Natural killer cell (primary cell): ENCODE measurements around the gene ART4. TPM values are rescaled to one million over a fixed set of nuclear protein-coding genes. Genes with fewer than 3 reads are reported as not detected.

Source experiments
- ATAC-seq, 3 donors: fragments of 150-1000 bp in 2 of 3; fragments of 200-7000 bp in 1 of 3; cut with Tn5 transposase; 1 replicate in 1 of 3; 2 replicates in 2 of 3; pipeline ENCODE4 v1.10.0; 2021; ENCODE audit warnings: mild to moderate bottlenecking in 2 of 3, moderate library complexity in 2 of 3
- DNase-seq, 2 donors: peaks; one replicate each; pipeline versions ENCODE4 v3.0.0 to v3.0.0-alpha.2; 2013 to 2021; ENCODE audit warnings: mixed read lengths in 1 of 2
- H3K27ac ChIP-seq: one replicate; pipeline ENCODE4 v1.5.1; 2013; ENCODE audit warnings: mild to moderate bottlenecking, low read length
- H3K27me3 ChIP-seq: one replicate; pipeline ENCODE4 v1.6.1; 2013; ENCODE audit warnings: low read length; ENCODE audit not compliant: control insufficient read depth, insufficient read depth
- H3K36me3 ChIP-seq: one replicate; pipeline ENCODE4 v1.6.1; 2013; ENCODE audit warnings: low read length; ENCODE audit not compliant: control insufficient read depth, insufficient read depth
- H3K4me1 ChIP-seq: one replicate; pipeline ENCODE4 v1.6.1; 2013; ENCODE audit warnings: low read length; ENCODE audit not compliant: control insufficient read depth, insufficient read depth
- H3K4me3 ChIP-seq: one replicate; pipeline ENCODE4 v1.5.1; 2013; ENCODE audit warnings: low read length
- H3K9me3 ChIP-seq: one replicate; pipeline ENCODE4 v1.6.1; 2013; ENCODE audit warnings: low read length; ENCODE audit not compliant: control insufficient read depth, insufficient read depth
- H3K27ac Mint-ChIP-seq, 2 donors: one replicate each; pipeline ENCODE4 v1.8.0; 2022; ENCODE audit warnings: mild to moderate bottlenecking in 2 of 2, mixed read lengths in 2 of 2, moderate library complexity in 1 of 2
- H3K27me3 Mint-ChIP-seq, 2 donors: one replicate each; pipeline ENCODE4 v1.8.0; 2022; ENCODE audit warnings: low read depth in 2 of 2, mixed read lengths in 2 of 2
- H3K36me3 Mint-ChIP-seq: one replicate; pipeline ENCODE4 v1.8.0; 2022; ENCODE audit warnings: mixed read lengths
- H3K4me1 Mint-ChIP-seq, 2 donors: one replicate each; pipeline ENCODE4 v1.8.0; 2022; ENCODE audit warnings: mixed read lengths in 2 of 2
- H3K4me3 Mint-ChIP-seq: one replicate; pipeline ENCODE4 v1.8.0; 2022; ENCODE audit warnings: mild to moderate bottlenecking, moderate library complexity, mixed read lengths
- H3K9me3 Mint-ChIP-seq, 2 donors: one replicate each; pipeline ENCODE4 v1.8.0; 2022; ENCODE audit warnings: mixed read lengths in 2 of 2
- WGBS: methylation state at CpG from one replicate; pipeline ENCODE4 v1.1.7; 2013; ENCODE audit warnings: missing lambda C conversion rate; ENCODE audit not compliant: insufficient coverage; 5-methylcytosine and 5-hydroxymethylcytosine counted together
- intact Hi-C: fragments of 100-400 bp; cut with micrococcal nuclease; formaldehyde crosslinking; loops from one replicate; pipeline ENCODE4 v1.14.2; 2022
- total RNA-seq, 4 donors: library from RNA; stranded (reverse); fragments of 120-200 nt in 1 of 4; gene quantifications; one replicate each; pipeline versions ENCODE4 v1.2.3 to v1.2.4, GENCODE V29; 2013 to 2022
- TF ChIP-seq, protein P1 (sequence below): fragments of 200-600 bp; IDR thresholded peaks from one replicate; pipeline ENCODE4 v1.8.0; 2022; ENCODE audit warnings: antibody characterized with exemption

ART4 gene
- total RNA-seq, 3 donors from 2014 or later (not counting 1 experiment from before 2014, with no cell fraction given) = not detected

- Histone ChIP-seq H3K36me3 (peaks cover 23% of the 10 kb centered on the region), H3K27me3 (no peaks in the 10 kb centered on the region), H3K27ac (peak overlapping the region; percentile 98), H3K4me1 (peaks cover 10% of the 10 kb centered on the region), H3K9me3 (no peaks in the 10 kb centered on the region), H3K4me3 (peak overlapping the region; percentile 92)
- Mint-ChIP-seq H3K36me3 (peaks cover 16% of the 10 kb centered on the region), H3K4me3 (no peak overlapping the region), H3K27me3 (no peaks in the 10 kb centered on the region), H3K27ac (no peak overlapping the region), H3K9me3 (no peaks in the 10 kb centered on the region), H3K4me1 (peaks cover 0 to 15% of the 10 kb centered on the region in 2 donors)
- WGBS = 1% methylated on average over 7 of the region's 7 CpGs
- intact Hi-C loops = loop anchor here (1.0 to 10.0 kb wide), 5 partner anchors 28 to 1080 kb away; partner anchors contain the start of genes ARHGDIB and STRAP
- ATAC-seq = no peak
- TF ChIP-seq, protein P1, sequence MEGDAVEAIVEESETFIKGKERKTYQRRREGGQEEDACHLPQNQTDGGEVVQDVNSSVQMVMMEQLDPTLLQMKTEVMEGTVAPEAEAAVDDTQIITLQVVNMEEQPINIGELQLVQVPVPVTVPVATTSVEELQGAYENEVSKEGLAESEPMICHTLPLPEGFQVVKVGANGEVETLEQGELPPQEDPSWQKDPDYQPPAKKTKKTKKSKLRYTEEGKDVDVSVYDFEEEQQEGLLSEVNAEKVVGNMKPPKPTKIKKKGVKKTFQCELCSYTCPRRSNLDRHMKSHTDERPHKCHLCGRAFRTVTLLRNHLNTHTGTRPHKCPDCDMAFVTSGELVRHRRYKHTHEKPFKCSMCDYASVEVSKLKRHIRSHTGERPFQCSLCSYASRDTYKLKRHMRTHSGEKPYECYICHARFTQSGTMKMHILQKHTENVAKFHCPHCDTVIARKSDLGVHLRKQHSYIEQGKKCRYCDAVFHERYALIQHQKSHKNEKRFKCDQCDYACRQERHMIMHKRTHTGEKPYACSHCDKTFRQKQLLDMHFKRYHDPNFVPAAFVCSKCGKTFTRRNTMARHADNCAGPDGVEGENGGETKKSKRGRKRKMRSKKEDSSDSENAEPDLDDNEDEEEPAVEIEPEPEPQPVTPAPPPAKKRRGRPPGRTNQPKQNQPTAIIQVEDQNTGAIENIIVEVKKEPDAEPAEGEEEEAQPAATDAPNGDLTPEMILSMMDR = no peak
- no peak for DNase-seq
These were observed 40.7 kb downstream of the ART4 start for GRCh38 chr12:14802721-14803010.

DNA sequence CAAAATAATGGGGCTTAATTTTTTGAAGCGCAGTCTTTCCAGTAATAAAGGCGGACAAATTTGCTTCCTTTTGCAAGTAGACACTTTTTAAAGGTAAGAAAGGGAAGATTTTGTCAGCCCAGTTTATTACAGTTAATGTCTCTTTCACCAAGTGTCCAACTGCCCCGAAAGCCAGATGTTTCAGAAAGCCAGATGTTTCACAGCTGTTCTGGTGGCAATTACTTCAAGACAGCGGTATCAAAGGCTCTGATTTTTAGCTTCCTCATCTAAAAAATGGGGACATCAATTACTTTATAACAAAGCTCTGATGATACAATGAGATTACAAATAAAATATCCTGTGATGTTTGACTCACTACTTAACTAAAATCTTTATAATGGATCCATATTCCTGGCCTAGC, 41.1 kb downstream of the ART4 start:
- intact Hi-C loops = loop anchor here (5.0 to 10.0 kb wide), 2 partner anchors 77 to 1080 kb away; partner anchors contain the start of gene STRAP
- DNase-seq (peak in 1 of 2 donors; percentile 11), ATAC-seq (no peak)
- TF ChIP-seq, protein P1 = no peak
- peak overlapping the region; percentile 92 for H3K4me3 ChIP-seq
- Mint-ChIP-seq H3K4me1 (peaks cover 0 to 15% of the 10 kb centered on the region in 2 donors), H3K27me3 (no peaks in the 10 kb centered on the region), H3K27ac (no peak overlapping the region), H3K36me3 (peaks cover 20% of the 10 kb centered on the region), H3K9me3 (no peaks in the 10 kb centered on the region), H3K4me3 (no peak overlapping the region)
- peak overlapping the region; percentile 98 for H3K27ac ChIP-seq
- no peaks in the 10 kb centered on the region for H3K27me3 ChIP-seq
- WGBS = 73% methylated on average over 3 of the region's 4 CpGs
- H3K36me3 ChIP-seq = peaks cover 28% of the 10 kb centered on the region
- H3K4me1 ChIP-seq = peaks cover 10% of the 10 kb centered on the region
- no peaks in the 10 kb centered on the region for H3K9me3 ChIP-seq

GRCh38 chr12:14795028-14795448, 48.3 kb downstream of the ART4 start:
- Histone ChIP-seq H3K4me3 (no peak overlapping the region), H3K27ac (no peak overlapping the region), H3K36me3 (peaks cover 89% of the 10 kb centered on the region), H3K27me3 (no peaks in the 10 kb centered on the region), H3K4me1 (no peaks in the 10 kb centered on the region), H3K9me3 (no peaks in the 10 kb centered on the region)
- DNase-seq (no peak), ATAC-seq (no peak)
- H3K4me3 Mint-ChIP-seq = no peak overlapping the region
- H3K36me3 Mint-ChIP-seq = peaks cover 69% of the 10 kb centered on the region
- peaks cover 0 to 4% of the 10 kb centered on the region in 2 donors for H3K4me1 Mint-ChIP-seq
- TF ChIP-seq, protein P1 = no peak
- no peaks in the 10 kb centered on the region for H3K27me3 Mint-ChIP-seq
- 100% methylated on average over 2 of the region's 4 CpGs for WGBS
- intact Hi-C loops = no loop called here
- H3K27ac Mint-ChIP-seq = peak overlapping the region in 1 of 2 donors; percentile 38
- no peaks in the 10 kb centered on the region for H3K9me3 Mint-ChIP-seq

DNA sequence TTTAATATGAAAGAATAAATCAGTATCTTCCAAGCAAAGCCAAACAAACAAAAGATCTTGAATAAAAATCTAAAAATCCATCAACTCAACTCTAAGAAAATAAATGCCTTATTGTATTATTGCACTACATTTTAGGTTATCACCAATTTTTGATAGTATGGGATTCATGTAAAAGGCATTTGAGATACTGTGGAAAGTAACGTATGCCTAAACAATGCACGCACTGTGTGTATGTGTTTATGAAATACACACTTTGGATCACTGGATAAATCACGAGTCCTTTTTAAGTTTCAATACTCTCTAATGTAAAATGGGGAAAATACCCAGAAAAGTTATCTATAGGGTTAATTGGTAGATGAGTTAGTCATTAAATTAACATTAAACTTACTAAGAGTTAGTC, 57.8 kb downstream of the ART4 start:
- peaks cover 2 to 4% of the 10 kb centered on the region in 2 donors for H3K4me1 Mint-ChIP-seq
- no peaks in the 10 kb centered on the region for H3K9me3 Mint-ChIP-seq
- Histone ChIP-seq H3K36me3 (peaks cover 54% of the 10 kb centered on the region), H3K27ac (no peak overlapping the region), H3K27me3 (no peaks in the 10 kb centered on the region), H3K9me3 (no peaks in the 10 kb centered on the region), H3K4me3 (no peak overlapping the region), H3K4me1 (no peaks in the 10 kb centered on the region)
- WGBS = no CpG with 5 or more reads among the region's 3 CpGs
- ATAC-seq (no peak), DNase-seq (no peak)
- H3K36me3 Mint-ChIP-seq = peaks cover 36% of the 10 kb centered on the region
- TF ChIP-seq, protein P1 = no peak
- no peaks in the 10 kb centered on the region for H3K27me3 Mint-ChIP-seq
- H3K4me3 Mint-ChIP-seq = no peak overlapping the region
- H3K27ac Mint-ChIP-seq = no peak overlapping the region
- intact Hi-C loops = no loop called here
